SK-N-SH (cell line): ENCODE results near the gene CSPG5. TPM values are rescaled to one million over a fixed set of nuclear protein-coding genes. Genes with fewer than 3 reads are reported as not detected.

Source experiments
- CTCF ChIA-PET: fragments of 300-600, 350-600 bp; formaldehyde crosslinking; extraction: SDS; loops from one replicate; lab custom pipeline; 2021; lab: Yijun Ruan, JAX
- POLR2A ChIA-PET: fragments of 350-600 bp; sonication (Branson Sonifier 250); formaldehyde crosslinking; extraction: SDS; loops from one replicate; lab custom pipeline; 2020; ENCODE audit warnings: antibody characterized with exemption, inconsistent platforms; lab: Yijun Ruan, JAX
- DNase-seq: peaks from one replicate; pipeline ENCODE4 v3.0.0; 2012
- H2AFZ ChIP-seq: fragments of 200-600 bp; sonication (generic); 2 replicates; pipeline ENCODE4 v1.8.1; 2016; ENCODE audit warnings: antibody characterized with exemption, mild to moderate bottlenecking, low read depth
- H3F3A ChIP-seq: fragments of 200-600 bp; sonication (generic); replicated peaks from 2 replicates; pipeline ENCODE3; 2016; ENCODE audit warnings: antibody characterized with exemption, mild to moderate bottlenecking; ENCODE audit not compliant: insufficient read depth
- H3K27ac ChIP-seq, 2 experiments: fragments of 200-500 bp in 1 of 2; fragments of 200-600 bp in 1 of 2; sonication (Bioruptor generic) in 1 of 2; sonication (generic), shearing (Covaris generic) in 1 of 2; 2 replicates each; pipeline versions ENCODE4 v1.5.1 to v1.6.1; 2014 to 2016; ENCODE audit warnings: low read depth in 2 of 2, inconsistent platforms in 1 of 2, low read length in 1 of 2, mild to moderate bottlenecking in 1 of 2, mixed read lengths in 1 of 2
- H3K27me3 ChIP-seq: fragments of 200-600 bp; sonication (generic), shearing (Covaris generic); 2 replicates; pipeline ENCODE4 v1.6.1; 2016; ENCODE audit warnings: mixed run types; ENCODE audit not compliant: insufficient read depth
- H3K36me3 ChIP-seq, 2 experiments: fragments of 200-500 bp in 1 of 2; fragments of 200-600 bp in 1 of 2; sonication (Bioruptor generic) in 1 of 2; sonication (generic) in 1 of 2; replicated peaks in 1 of 2; 2 replicates each; pipeline versions ENCODE3 to v1.5.1; 2014 to 2016; ENCODE audit warnings: low read length in 1 of 2, mild to moderate bottlenecking in 1 of 2; ENCODE audit not compliant: insufficient read depth in 2 of 2, control insufficient read depth in 1 of 2
- H3K4me1 ChIP-seq, 2 experiments: fragments of 200-500 bp in 1 of 2; fragments of 200-600 bp in 1 of 2; sonication (Bioruptor generic) in 1 of 2; sonication (generic), shearing (Covaris generic) in 1 of 2; 2 replicates each; pipeline versions ENCODE4 v1.5.1 to v1.6.1; 2014 to 2016; ENCODE audit warnings: low read depth in 1 of 2, low read length in 1 of 2, mixed run types in 1 of 2; ENCODE audit not compliant: insufficient read depth in 2 of 2, control insufficient read depth in 1 of 2
- H3K4me2 ChIP-seq: fragments of 200-600 bp; sonication (generic), shearing (Covaris generic); 2 replicates; pipeline ENCODE4 v1.6.1; 2017; ENCODE audit warnings: mixed run types
- H3K4me3 ChIP-seq, 2 experiments: fragments of 200-500 bp in 1 of 2; fragments of 200-600 bp in 1 of 2; sonication (Bioruptor generic) in 1 of 2; sonication (generic), shearing (Covaris generic) in 1 of 2; 2 replicates each; pipeline versions ENCODE4 v1.5.1 to v1.8.1; 2014 to 2016; ENCODE audit warnings: low read depth in 2 of 2, inconsistent platforms in 1 of 2, low read length in 1 of 2, mild to moderate bottlenecking in 1 of 2, mixed read lengths in 1 of 2, moderate library complexity in 1 of 2
- H3K79me2 ChIP-seq: fragments of 200-600 bp; sonication (generic); 2 replicates; pipeline ENCODE4 v1.8.1; 2017; ENCODE audit warnings: mild to moderate bottlenecking; ENCODE audit not compliant: insufficient read depth
- H3K9ac ChIP-seq: fragments of 200-600 bp; sonication (generic); 2 replicates; pipeline ENCODE4 v1.6.1; 2017; ENCODE audit warnings: mixed run types
- H3K9me2 ChIP-seq: fragments of 200-600 bp; sonication (generic); 2 replicates; pipeline ENCODE4 v1.6.1; 2017; ENCODE audit warnings: mixed run types
- H3K9me3 ChIP-seq: fragments of 200-600 bp; sonication (generic); 2 replicates; pipeline ENCODE4 v1.6.1; 2017; ENCODE audit warnings: mixed run types, mild to moderate bottlenecking, moderate library complexity
- H4K20me1 ChIP-seq: fragments of 200-600 bp; sonication (generic); 2 replicates; pipeline ENCODE4 v1.6.1; 2017; ENCODE audit warnings: mild to moderate bottlenecking, mixed run types; ENCODE audit not compliant: insufficient read depth
- FOXM1 ChIP-seq: IDR thresholded peaks from 2 replicates; pipeline ENCODE4 v1.4.0; 2012; ENCODE audit warnings: low read depth, mild to moderate bottlenecking
- GATA2 ChIP-seq: sonication (generic); formaldehyde crosslinking; IDR thresholded peaks from 2 replicates; pipeline ENCODE4 v1.5.0; 2020; ENCODE audit warnings: mild to moderate bottlenecking, missing genetic modification reagents
- IRF3 ChIP-seq: fragments of 150-350 bp; IDR thresholded peaks from 2 replicates; pipeline ENCODE4 v1.6.1; 2016; ENCODE audit warnings: mild to moderate bottlenecking, low read depth, low read length
- MEF2A ChIP-seq: IDR thresholded peaks from 2 replicates; pipeline ENCODE4 v1.4.0; 2012; ENCODE audit warnings: low read depth, borderline replicate concordance
- PBX3 ChIP-seq: IDR thresholded peaks from 2 replicates; pipeline ENCODE4; 2012
- POLR2AphosphoS5 ChIP-seq: IDR thresholded peaks from 2 replicates; pipeline ENCODE4 v1.6.1; 2012; ENCODE audit warnings: low read depth, low read length
- TAF1 ChIP-seq: IDR thresholded peaks from 2 replicates; pipeline ENCODE4 v1.6.1; 2012; ENCODE audit warnings: low read depth, mild to moderate bottlenecking, low read length, moderate library complexity, borderline replicate concordance
- WGBS: methylation state at CpG from one replicate; pipeline ENCODE4 v1.1.6; 2017; ENCODE audit warnings: low lambda C conversion rate; 5-methylcytosine and 5-hydroxymethylcytosine counted together
- polyA plus RNA-seq, 3 experiments: library from polyadenylated mRNA; depleted of rRNA; stranded (reverse); fragments of >200 nt; gene quantifications; 2 replicates each; pipeline ENCODE4 v1.2.3, GENCODE V29; 2012

CSPG5 gene
- polyA plus RNA-seq, 1 of the 3 experiments (the other 2 are of a cell fraction): 0.58 TPM

GRCh38 chr3:47567149-47567548 lies 11.5 kb downstream of the CSPG5 start:
- H3K36me3 ChIP-seq: no peaks in the 10 kb centered on the region
- H3K4me1 ChIP-seq: no peaks in the 10 kb centered on the region
- no peak overlapping the region for H3K4me3 ChIP-seq
- POLR2A ChIA-PET: no interaction called here
- 22% methylated on average over 3 of the region's 4 CpGs for WGBS
- H3K79me2 ChIP-seq: no peaks in the 10 kb centered on the region
- no peak for TF ChIP-seq PBX3
- TF ChIP-seq TAF1: no peak
- no peak for TF ChIP-seq GATA2 (CRISPR knock-in tag)
- no peak for TF ChIP-seq IRF3
- TF ChIP-seq MEF2A: no peak
- TF ChIP-seq FOXM1: no peak
- no peak for TF ChIP-seq POLR2AphosphoS5
- TF ChIP-seq, all 33 proteins: peak for 0
- Histone ChIP-seq H3F3A (no peaks in the 10 kb centered on the region), H3K4me2 (no peak overlapping the region), H4K20me1 (no peaks in the 10 kb centered on the region), H2AFZ (no peak overlapping the region), H3K27ac (no peak overlapping the region), H3K9me3 (no peaks in the 10 kb centered on the region), H3K9ac (no peak overlapping the region), H3K27me3 (no peaks in the 10 kb centered on the region), H3K9me2 (no peaks in the 10 kb centered on the region)
- DNase-seq: no peak
- CTCF ChIA-PET: no interaction called here

- H3K9me3 ChIP-seq: no peaks in the 10 kb centered on the region
- 70% methylated on average over 5 of the region's 9 CpGs for WGBS
- no peak overlapping the region for H3K4me2 ChIP-seq
- H3K4me3 ChIP-seq: no peak overlapping the region
- H3K9ac ChIP-seq: no peak overlapping the region
- ChIA-PET POLR2A (no interaction called here), CTCF (no interaction called here)
- H4K20me1 ChIP-seq: no peaks in the 10 kb centered on the region
- no peak for DNase-seq
- H3K27ac ChIP-seq: no peak overlapping the region
- no peak overlapping the region for H2AFZ ChIP-seq
- H3K9me2 ChIP-seq: no peaks in the 10 kb centered on the region
- no peaks in the 10 kb centered on the region for H3K4me1 ChIP-seq
- no peaks in the 10 kb centered on the region for H3K36me3 ChIP-seq
- H3K27me3 ChIP-seq: no peaks in the 10 kb centered on the region
- no peaks in the 10 kb centered on the region for H3F3A ChIP-seq
- TF ChIP-seq IRF3: no peak
- no peaks in the 10 kb centered on the region for H3K79me2 ChIP-seq
Measured at GRCh38 chr3:47566667-47567066, 12.0 kb downstream of the CSPG5 start.
